Measurements from ENCODE around the gene ITIH1.

DNA sequence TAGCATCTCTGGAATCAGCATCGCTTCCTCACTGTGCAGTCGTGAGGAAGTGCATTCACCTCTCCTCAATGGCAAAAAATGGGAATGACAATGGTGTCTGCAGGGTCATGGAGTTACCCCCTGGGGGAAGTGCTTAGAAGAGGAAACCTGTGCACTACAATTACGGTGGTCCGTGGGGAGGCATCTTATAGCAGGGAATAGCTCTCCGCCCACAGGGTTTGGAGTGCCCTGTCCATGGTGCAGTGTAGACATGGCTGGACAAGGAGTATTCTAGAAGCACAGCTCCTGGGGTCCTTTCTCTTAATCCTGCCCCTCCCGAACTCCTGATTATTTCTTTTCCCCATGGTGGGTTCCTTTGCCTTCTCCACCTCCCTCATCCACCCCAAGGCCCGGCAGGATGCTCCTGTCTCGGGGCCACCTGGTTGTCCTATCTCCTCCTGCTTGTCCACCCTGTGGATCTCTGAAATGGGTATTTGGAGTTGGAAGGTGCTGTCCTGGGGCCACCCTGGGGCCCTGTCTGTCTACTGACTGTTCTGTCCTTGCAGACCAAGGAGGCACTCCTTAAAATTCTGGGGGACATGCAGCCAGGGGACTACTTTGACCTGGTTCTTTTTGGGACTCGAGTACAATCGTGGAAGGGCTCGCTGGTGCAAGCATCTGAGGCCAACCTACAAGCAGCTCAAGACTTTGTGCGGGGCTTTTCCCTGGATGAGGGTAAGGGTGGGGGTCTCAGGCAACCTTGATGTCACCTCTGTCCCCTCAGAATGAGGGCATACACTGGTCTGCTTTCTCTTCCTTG, 5.2 kb downstream of the ITIH1 start:
- TF ChIP-seq, protein P1, sequence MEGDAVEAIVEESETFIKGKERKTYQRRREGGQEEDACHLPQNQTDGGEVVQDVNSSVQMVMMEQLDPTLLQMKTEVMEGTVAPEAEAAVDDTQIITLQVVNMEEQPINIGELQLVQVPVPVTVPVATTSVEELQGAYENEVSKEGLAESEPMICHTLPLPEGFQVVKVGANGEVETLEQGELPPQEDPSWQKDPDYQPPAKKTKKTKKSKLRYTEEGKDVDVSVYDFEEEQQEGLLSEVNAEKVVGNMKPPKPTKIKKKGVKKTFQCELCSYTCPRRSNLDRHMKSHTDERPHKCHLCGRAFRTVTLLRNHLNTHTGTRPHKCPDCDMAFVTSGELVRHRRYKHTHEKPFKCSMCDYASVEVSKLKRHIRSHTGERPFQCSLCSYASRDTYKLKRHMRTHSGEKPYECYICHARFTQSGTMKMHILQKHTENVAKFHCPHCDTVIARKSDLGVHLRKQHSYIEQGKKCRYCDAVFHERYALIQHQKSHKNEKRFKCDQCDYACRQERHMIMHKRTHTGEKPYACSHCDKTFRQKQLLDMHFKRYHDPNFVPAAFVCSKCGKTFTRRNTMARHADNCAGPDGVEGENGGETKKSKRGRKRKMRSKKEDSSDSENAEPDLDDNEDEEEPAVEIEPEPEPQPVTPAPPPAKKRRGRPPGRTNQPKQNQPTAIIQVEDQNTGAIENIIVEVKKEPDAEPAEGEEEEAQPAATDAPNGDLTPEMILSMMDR (IDR thresholded peaks at IDR 0.05; ENCODE audit: extremely low read depth in 1 of 2, insufficient read depth in 1 of 2, low read depth in 1 of 2, low read length in 2 of 2): no peak
- TF ChIP-seq FOS (IDR thresholded peaks at IDR 0.05; ENCODE audit: borderline replicate concordance, insufficient read depth, low read length) (no peak), POLR2A (IDR thresholded peaks at IDR 0.05; ENCODE audit: low read depth, low read length) (no peak), EZH2 (IDR thresholded peaks at IDR 0.05; ENCODE audit: borderline replicate concordance, low read depth, low read length, severe bottlenecking) (no peak), POLR2AphosphoS5 (IDR thresholded peaks at IDR 0.05; ENCODE audit: insufficient read depth, low read depth, low read length) (no peak)
- TF ChIP-seq, protein P2, sequence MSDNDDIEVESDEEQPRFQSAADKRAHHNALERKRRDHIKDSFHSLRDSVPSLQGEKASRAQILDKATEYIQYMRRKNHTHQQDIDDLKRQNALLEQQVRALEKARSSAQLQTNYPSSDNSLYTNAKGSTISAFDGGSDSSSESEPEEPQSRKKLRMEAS (IDR thresholded peaks at IDR 0.05; ENCODE audit: insufficient read depth, insufficient read length): no peak

All from endothelial cell of umbilical vein (primary cell).